Endothelial cell (in vitro differentiated cells): Measurements from ENCODE around the gene DOCK1. TPM values are rescaled to one million over a fixed set of nuclear protein-coding genes. Genes with fewer than 3 reads are reported as not detected.

Experiments
- DNase-seq: peaks from one replicate; pipeline ENCODE4 v3.0.0; 2021; ENCODE audit warnings: low spot score
- H3K27ac Mint-ChIP-seq: one replicate; pipeline ENCODE4 v1.8.0; 2021; ENCODE audit warnings: mixed read lengths, inconsistent platforms; ENCODE audit not compliant: unreplicated experiment
- H3K27me3 Mint-ChIP-seq: one replicate; pipeline ENCODE4 v1.8.0; 2021; ENCODE audit warnings: mild to moderate bottlenecking, moderate library complexity, mixed read lengths, inconsistent platforms; ENCODE audit not compliant: unreplicated experiment
- H3K36me3 Mint-ChIP-seq: one replicate; pipeline ENCODE4 v1.8.0; 2021; ENCODE audit warnings: mild to moderate bottlenecking, low read depth, mixed read lengths, inconsistent platforms; ENCODE audit not compliant: unreplicated experiment
- H3K4me1 Mint-ChIP-seq: one replicate; pipeline ENCODE4 v1.8.0; 2021; ENCODE audit warnings: mild to moderate bottlenecking, mixed read lengths, inconsistent platforms; ENCODE audit not compliant: unreplicated experiment
- H3K4me3 Mint-ChIP-seq: one replicate; pipeline ENCODE4 v1.8.0; 2021; ENCODE audit warnings: mild to moderate bottlenecking, mixed read lengths, inconsistent platforms; ENCODE audit not compliant: unreplicated experiment
- H3K9me3 Mint-ChIP-seq: one replicate; pipeline ENCODE4 v1.8.0; 2021; ENCODE audit warnings: mixed read lengths, inconsistent platforms; ENCODE audit not compliant: unreplicated experiment
- CTCF ChIP-seq: fragments of 200-600 bp; sonication (generic); IDR thresholded peaks from one replicate; pipeline ENCODE4 v1.5.0; 2021; ENCODE audit warnings: antibody characterized with exemption; ENCODE audit not compliant: unreplicated experiment
- total RNA-seq: library from RNA; stranded (reverse); fragmentation: NEBNext Ultra II Directional; extraction: Animal tissue kit (Norgen Biotek cat#: 25700); gene quantifications from one replicate; pipeline ENCODE4 v1.2.1, GENCODE V29; 2021; ENCODE audit not compliant: unreplicated experiment

Gene DOCK1
- total RNA-seq, 1 donor from 2014 or later, result 116 TPM

- Mint-ChIP-seq H3K9me3 (no peaks in the 10 kb centered on the region), H3K4me3 (no peak overlapping the region), H3K27ac (no peak overlapping the region), H3K4me1 (peaks cover 23% of the 10 kb centered on the region), H3K36me3 (peaks cover 28% of the 10 kb centered on the region), H3K27me3 (peaks cover 4% of the 10 kb centered on the region)
- TF ChIP-seq CTCF, result no peak
- DNase-seq, result no peak
These were observed 58.1 kb downstream of the DOCK1 start for GRCh38 chr10:126963354-126963753.

GRCh38 chr10:126964190-126964589 lies 59.0 kb downstream of the DOCK1 start:
- Mint-ChIP-seq H3K9me3 (no peaks in the 10 kb centered on the region), H3K4me1 (peaks cover 21% of the 10 kb centered on the region), H3K36me3 (peaks cover 30% of the 10 kb centered on the region), H3K27me3 (peaks cover 4% of the 10 kb centered on the region), H3K27ac (peak overlapping the region; percentile 39), H3K4me3 (no peak overlapping the region)
- no peak for TF ChIP-seq CTCF
- DNase-seq, result no peak

GRCh38 chr10:126966938-126967337 lies 61.7 kb downstream of the DOCK1 start:
- Mint-ChIP-seq H3K27me3 (peaks cover 4% of the 10 kb centered on the region), H3K9me3 (no peaks in the 10 kb centered on the region), H3K4me1 (peaks cover 21% of the 10 kb centered on the region)

GRCh38 chr10:126969310-126969709 lies 64.1 kb downstream of the DOCK1 start:
- no peak for DNase-seq
- peaks cover 2% of the 10 kb centered on the region for H3K27me3 Mint-ChIP-seq
- no peak overlapping the region for H3K4me3 Mint-ChIP-seq
- peaks cover 15% of the 10 kb centered on the region for H3K36me3 Mint-ChIP-seq
- H3K9me3 Mint-ChIP-seq, result no peaks in the 10 kb centered on the region
- H3K4me1 Mint-ChIP-seq, result peaks cover 23% of the 10 kb centered on the region
- no peak for TF ChIP-seq CTCF
- no peak overlapping the region for H3K27ac Mint-ChIP-seq

More at GRCh38 chr10:126966938-126967337, 61.7 kb downstream of the DOCK1 start:
- no peak for TF ChIP-seq CTCF
- peaks cover 26% of the 10 kb centered on the region for H3K36me3 Mint-ChIP-seq
- no peak for DNase-seq
- no peak overlapping the region for H3K4me3 Mint-ChIP-seq
- H3K27ac Mint-ChIP-seq, result no peak overlapping the region

GRCh38 chr10:126972635-126973414 lies 67.6 kb downstream of the DOCK1 start:
- DNase-seq, result no peak
- no peaks in the 10 kb centered on the region for H3K27me3 Mint-ChIP-seq
- peak overlapping the region; percentile 83 for H3K27ac Mint-ChIP-seq
- no peak overlapping the region for H3K4me3 Mint-ChIP-seq
- TF ChIP-seq CTCF, result no peak
- H3K36me3 Mint-ChIP-seq, result peaks cover 28% of the 10 kb centered on the region
- H3K9me3 Mint-ChIP-seq, result no peaks in the 10 kb centered on the region
- H3K4me1 Mint-ChIP-seq, result peaks cover 30% of the 10 kb centered on the region
